OCI-LY1 (cell line): ENCODE results near the gene SEL1L3.

Experiments
- H2AFZ ChIP-seq: fragments of 200-600 bp; sonication (generic), shearing (Covaris generic); 2 replicates; pipeline ENCODE4 v1.6.0; 2014; ENCODE audit warnings: antibody characterized with exemption, mild to moderate bottlenecking, low read length
- H3F3A ChIP-seq: fragments of 200-600 bp; sonication (generic), shearing (Covaris generic); 2 replicates; pipeline ENCODE4 v1.6.0; 2014; ENCODE audit warnings: mild to moderate bottlenecking, antibody characterized with exemption, low read length, moderate library complexity; ENCODE audit not compliant: insufficient read depth
- H3K27ac ChIP-seq: fragments of 200-600 bp; sonication (generic); 2 replicates; pipeline ENCODE4 v1.5.1; 2014; ENCODE audit warnings: low read length, mixed run types, mild to moderate bottlenecking, low read depth; ENCODE audit not compliant: poor library complexity, severe bottlenecking
- H3K27me3 ChIP-seq: fragments of 200-600 bp; sonication (generic); 2 replicates; pipeline ENCODE4 v1.6.0; 2014; ENCODE audit warnings: antibody characterized with exemption, mild to moderate bottlenecking, low read length, moderate library complexity; ENCODE audit not compliant: insufficient read depth
- H3K36me3 ChIP-seq: fragments of 200-600 bp; sonication (generic); 2 replicates; pipeline ENCODE4 v1.6.1; 2014; ENCODE audit warnings: mild to moderate bottlenecking, antibody characterized with exemption, low read length, moderate library complexity, mixed read lengths; ENCODE audit not compliant: insufficient read depth
- H3K4me1 ChIP-seq: fragments of 200-600 bp; sonication (generic); 2 replicates; pipeline ENCODE4 v1.5.1; 2014; ENCODE audit warnings: mild to moderate bottlenecking, low read length, moderate library complexity; ENCODE audit not compliant: insufficient read depth, severe bottlenecking
- H3K4me2 ChIP-seq: fragments of 200-600 bp; sonication (generic), shearing (Covaris generic); 2 replicates; pipeline ENCODE4 v1.6.1; 2014; ENCODE audit warnings: low read length
- H3K4me3 ChIP-seq: fragments of 200-600 bp; sonication (generic); 2 replicates; pipeline ENCODE4 v1.5.1; 2014; ENCODE audit warnings: low read length, low read depth, mild to moderate bottlenecking, mixed read lengths; ENCODE audit not compliant: poor library complexity, severe bottlenecking
- H3K79me2 ChIP-seq: fragments of 200-600 bp; shearing (Covaris generic); 2 replicates; pipeline ENCODE4 v1.6.1; 2016; ENCODE audit warnings: mixed run types, low read length, mixed read lengths; ENCODE audit not compliant: insufficient read depth
- H3K9ac ChIP-seq: fragments of 200-600 bp; sonication (generic), shearing (Covaris generic); 2 replicates; pipeline ENCODE4 v1.6.1; 2014; ENCODE audit warnings: mild to moderate bottlenecking, low read length, mixed read lengths
- H3K9me2 ChIP-seq: fragments of 200-600 bp; sonication (generic), shearing (Covaris generic); 2 replicates; pipeline ENCODE4 v1.6.1; 2014; ENCODE audit warnings: low read depth, mild to moderate bottlenecking, low read length, mixed read lengths
- H3K9me3 ChIP-seq: fragments of 200-600 bp; shearing (Covaris generic); 2 replicates; pipeline ENCODE4 v1.6.1; 2014; ENCODE audit warnings: low read length, mixed read lengths
- H4K20me1 ChIP-seq: fragments of 200-600 bp; sonication (generic), shearing (Covaris generic); 2 replicates; pipeline ENCODE4 v1.6.0; 2016; ENCODE audit warnings: mild to moderate bottlenecking, low read length; ENCODE audit not compliant: insufficient read depth
- EZH2 ChIP-seq: fragments of 200-600 bp; sonication (generic), shearing (Covaris generic); IDR thresholded peaks from 2 replicates; pipeline ENCODE4 v1.8.0; 2017; ENCODE audit warnings: borderline replicate concordance, mixed run types, mild to moderate bottlenecking, antibody characterized with exemption, low read length, moderate library complexity, mixed read lengths
- TF ChIP-seq, protein P1 (sequence below): fragments of 200-600 bp; sonication (generic), shearing (Covaris generic); IDR thresholded peaks from 2 replicates; pipeline ENCODE4 v1.5.1; 2017; ENCODE audit warnings: mild to moderate bottlenecking, antibody characterized with exemption, low read length, moderate library complexity, mixed read lengths

Gene SEL1L3

DNA sequence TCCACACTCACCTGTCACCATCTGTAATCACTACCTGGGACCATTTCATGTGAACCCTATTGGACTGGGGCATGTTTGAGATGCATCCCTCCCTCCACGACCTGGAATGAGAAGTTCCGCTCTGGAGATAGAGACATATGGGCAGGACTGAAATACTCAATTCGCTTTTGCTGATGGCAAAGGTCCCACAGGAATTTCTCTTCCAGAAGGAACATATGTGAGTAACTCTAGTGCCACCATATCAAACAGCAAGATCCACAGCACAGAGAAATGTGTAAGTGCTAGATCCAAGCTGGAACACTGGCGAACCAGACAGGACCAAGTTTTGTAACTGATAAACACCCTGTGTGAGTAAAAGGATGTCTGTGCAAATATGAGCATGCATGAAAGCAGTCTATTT, 43.9 kb downstream of the SEL1L3 start:
- H3K27ac ChIP-seq, result no peak overlapping the region
- no peak overlapping the region for H2AFZ ChIP-seq
- peaks cover 92% of the 10 kb centered on the region for H3K36me3 ChIP-seq
- H3K9me3 ChIP-seq, result no peaks in the 10 kb centered on the region
- H3K9ac ChIP-seq, result no peak overlapping the region
- no peak overlapping the region for H3K4me3 ChIP-seq
- no peaks in the 10 kb centered on the region for H3K27me3 ChIP-seq
- H4K20me1 ChIP-seq, result no peaks in the 10 kb centered on the region
- H3F3A ChIP-seq, result no peaks in the 10 kb centered on the region
- H3K79me2 ChIP-seq, result no peaks in the 10 kb centered on the region
- H3K4me1 ChIP-seq, result no peaks in the 10 kb centered on the region
- no peaks in the 10 kb centered on the region for H3K9me2 ChIP-seq
- no peak overlapping the region for H3K4me2 ChIP-seq
- TF ChIP-seq, protein P1, sequence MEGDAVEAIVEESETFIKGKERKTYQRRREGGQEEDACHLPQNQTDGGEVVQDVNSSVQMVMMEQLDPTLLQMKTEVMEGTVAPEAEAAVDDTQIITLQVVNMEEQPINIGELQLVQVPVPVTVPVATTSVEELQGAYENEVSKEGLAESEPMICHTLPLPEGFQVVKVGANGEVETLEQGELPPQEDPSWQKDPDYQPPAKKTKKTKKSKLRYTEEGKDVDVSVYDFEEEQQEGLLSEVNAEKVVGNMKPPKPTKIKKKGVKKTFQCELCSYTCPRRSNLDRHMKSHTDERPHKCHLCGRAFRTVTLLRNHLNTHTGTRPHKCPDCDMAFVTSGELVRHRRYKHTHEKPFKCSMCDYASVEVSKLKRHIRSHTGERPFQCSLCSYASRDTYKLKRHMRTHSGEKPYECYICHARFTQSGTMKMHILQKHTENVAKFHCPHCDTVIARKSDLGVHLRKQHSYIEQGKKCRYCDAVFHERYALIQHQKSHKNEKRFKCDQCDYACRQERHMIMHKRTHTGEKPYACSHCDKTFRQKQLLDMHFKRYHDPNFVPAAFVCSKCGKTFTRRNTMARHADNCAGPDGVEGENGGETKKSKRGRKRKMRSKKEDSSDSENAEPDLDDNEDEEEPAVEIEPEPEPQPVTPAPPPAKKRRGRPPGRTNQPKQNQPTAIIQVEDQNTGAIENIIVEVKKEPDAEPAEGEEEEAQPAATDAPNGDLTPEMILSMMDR, result no peak
- no peak for TF ChIP-seq EZH2

DNA sequence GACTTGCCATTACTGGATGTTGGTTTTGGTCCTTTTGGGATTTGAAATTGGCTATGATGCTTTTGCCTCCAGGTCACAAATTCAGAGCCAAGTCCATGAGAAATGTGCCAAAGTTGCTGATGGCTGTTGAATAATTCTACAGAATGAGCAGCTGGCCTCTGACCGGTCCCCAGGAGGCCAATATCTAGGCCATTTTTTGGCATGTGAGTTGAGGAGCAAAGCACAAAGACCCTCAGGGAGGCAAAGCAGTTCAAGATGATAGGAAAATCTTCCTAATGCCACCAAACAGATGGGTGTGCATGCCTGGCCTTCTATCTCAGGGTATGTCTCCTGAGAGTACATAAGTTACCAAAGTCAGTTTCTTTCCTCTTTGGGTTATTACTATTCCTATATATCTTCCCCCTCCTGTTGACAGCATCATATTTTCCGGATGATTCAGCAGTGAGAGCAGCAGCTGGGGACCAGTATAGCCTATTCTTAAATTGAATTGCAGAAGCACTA, 44.4 kb downstream of the SEL1L3 start:
- Histone ChIP-seq H4K20me1 (no peaks in the 10 kb centered on the region), H3K27me3 (no peaks in the 10 kb centered on the region), H3K36me3 (peaks cover 92% of the 10 kb centered on the region), H3K4me3 (no peak overlapping the region), H3K27ac (no peak overlapping the region), H3K9me3 (no peaks in the 10 kb centered on the region), H3F3A (no peaks in the 10 kb centered on the region), H3K4me1 (no peaks in the 10 kb centered on the region), H3K4me2 (no peak overlapping the region), H3K9me2 (no peaks in the 10 kb centered on the region), H3K79me2 (no peaks in the 10 kb centered on the region), H3K9ac (no peak overlapping the region), H2AFZ (no peak overlapping the region)
- TF ChIP-seq, protein P1, result no peak
- no peak for TF ChIP-seq EZH2

DNA sequence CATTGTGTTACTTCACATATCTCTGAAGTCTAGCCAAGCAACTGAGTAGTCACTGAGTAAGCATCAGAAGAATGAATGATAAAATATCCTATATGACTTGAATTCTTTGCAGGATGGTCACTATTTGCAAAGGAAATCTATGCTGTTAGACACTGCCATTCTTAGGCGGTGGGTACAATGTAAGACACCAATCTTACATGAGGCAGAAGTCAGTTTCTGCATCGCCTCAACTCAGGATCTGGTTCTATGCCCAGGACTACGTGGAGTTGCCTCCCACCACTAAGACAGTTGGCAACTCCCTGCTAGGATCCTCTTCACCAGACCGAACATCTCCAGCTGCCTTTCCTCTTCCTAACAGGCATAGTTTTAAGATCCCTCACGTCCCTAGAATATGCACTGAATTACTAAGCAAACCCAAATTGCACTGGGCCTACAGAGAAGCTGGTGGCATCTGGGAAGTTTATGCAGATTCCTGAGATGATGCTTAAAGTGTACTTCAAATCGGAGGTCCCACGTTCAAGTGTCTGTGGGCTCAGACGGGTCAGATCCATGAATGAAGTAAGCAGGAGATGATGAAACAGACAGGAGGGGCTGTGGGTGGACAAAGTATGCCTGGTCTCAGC, 45.6 kb downstream of the SEL1L3 start:
- no peak overlapping the region for H3K27ac ChIP-seq
- no peak overlapping the region for H3K4me2 ChIP-seq
- no peak overlapping the region for H2AFZ ChIP-seq

More for the DNA sequence above, 45.6 kb downstream of the SEL1L3 start:
- no peaks in the 10 kb centered on the region for H3K4me1 ChIP-seq
- no peaks in the 10 kb centered on the region for H3K9me3 ChIP-seq
- no peaks in the 10 kb centered on the region for H3F3A ChIP-seq
- peaks cover 93% of the 10 kb centered on the region for H3K36me3 ChIP-seq
- H4K20me1 ChIP-seq, result no peaks in the 10 kb centered on the region
- TF ChIP-seq, protein P1, result no peak
- no peak for TF ChIP-seq EZH2
- H3K27me3 ChIP-seq, result no peaks in the 10 kb centered on the region
- H3K4me3 ChIP-seq, result no peak overlapping the region
- H3K79me2 ChIP-seq, result no peaks in the 10 kb centered on the region
- no peaks in the 10 kb centered on the region for H3K9me2 ChIP-seq
- H3K9ac ChIP-seq, result no peak overlapping the region
